ENCODE results near the gene NOC2L. TPM values are rescaled to one million over a fixed set of nuclear protein-coding genes. Genes with fewer than 3 reads are reported as not detected.

Gene NOC2L
- total RNA-seq, 1 donor = 76.9 TPM

DNA sequence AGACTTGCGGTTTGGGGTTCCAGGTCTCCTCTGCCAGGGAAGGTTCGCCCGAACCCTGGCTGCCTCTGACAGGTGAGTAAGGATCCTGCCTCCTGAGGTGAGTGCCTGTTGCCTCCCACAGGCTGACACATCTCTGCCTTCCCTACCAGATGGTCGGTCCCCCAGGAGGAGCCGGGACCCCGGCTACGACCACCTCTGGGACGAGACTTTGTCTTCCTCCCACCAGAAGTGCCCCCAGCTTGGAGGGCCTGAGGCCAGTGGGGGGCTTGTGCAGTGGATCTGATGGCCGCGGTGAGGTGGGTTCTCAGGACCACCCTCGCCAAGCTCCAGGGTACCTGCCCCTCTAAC is 15.2 kb upstream of the NOC2L start:
- H3K4me3 ChIP-seq (ENCODE audit: low read depth, low read length) = no peak overlapping the region
- TF ChIP-seq, protein P1, sequence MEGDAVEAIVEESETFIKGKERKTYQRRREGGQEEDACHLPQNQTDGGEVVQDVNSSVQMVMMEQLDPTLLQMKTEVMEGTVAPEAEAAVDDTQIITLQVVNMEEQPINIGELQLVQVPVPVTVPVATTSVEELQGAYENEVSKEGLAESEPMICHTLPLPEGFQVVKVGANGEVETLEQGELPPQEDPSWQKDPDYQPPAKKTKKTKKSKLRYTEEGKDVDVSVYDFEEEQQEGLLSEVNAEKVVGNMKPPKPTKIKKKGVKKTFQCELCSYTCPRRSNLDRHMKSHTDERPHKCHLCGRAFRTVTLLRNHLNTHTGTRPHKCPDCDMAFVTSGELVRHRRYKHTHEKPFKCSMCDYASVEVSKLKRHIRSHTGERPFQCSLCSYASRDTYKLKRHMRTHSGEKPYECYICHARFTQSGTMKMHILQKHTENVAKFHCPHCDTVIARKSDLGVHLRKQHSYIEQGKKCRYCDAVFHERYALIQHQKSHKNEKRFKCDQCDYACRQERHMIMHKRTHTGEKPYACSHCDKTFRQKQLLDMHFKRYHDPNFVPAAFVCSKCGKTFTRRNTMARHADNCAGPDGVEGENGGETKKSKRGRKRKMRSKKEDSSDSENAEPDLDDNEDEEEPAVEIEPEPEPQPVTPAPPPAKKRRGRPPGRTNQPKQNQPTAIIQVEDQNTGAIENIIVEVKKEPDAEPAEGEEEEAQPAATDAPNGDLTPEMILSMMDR (IDR thresholded peaks at IDR 0.05; ENCODE audit: insufficient read depth, low read depth, low read length) = no peak
- DNase-seq (ENCODE audit: low read depth) = no peak

DNA sequence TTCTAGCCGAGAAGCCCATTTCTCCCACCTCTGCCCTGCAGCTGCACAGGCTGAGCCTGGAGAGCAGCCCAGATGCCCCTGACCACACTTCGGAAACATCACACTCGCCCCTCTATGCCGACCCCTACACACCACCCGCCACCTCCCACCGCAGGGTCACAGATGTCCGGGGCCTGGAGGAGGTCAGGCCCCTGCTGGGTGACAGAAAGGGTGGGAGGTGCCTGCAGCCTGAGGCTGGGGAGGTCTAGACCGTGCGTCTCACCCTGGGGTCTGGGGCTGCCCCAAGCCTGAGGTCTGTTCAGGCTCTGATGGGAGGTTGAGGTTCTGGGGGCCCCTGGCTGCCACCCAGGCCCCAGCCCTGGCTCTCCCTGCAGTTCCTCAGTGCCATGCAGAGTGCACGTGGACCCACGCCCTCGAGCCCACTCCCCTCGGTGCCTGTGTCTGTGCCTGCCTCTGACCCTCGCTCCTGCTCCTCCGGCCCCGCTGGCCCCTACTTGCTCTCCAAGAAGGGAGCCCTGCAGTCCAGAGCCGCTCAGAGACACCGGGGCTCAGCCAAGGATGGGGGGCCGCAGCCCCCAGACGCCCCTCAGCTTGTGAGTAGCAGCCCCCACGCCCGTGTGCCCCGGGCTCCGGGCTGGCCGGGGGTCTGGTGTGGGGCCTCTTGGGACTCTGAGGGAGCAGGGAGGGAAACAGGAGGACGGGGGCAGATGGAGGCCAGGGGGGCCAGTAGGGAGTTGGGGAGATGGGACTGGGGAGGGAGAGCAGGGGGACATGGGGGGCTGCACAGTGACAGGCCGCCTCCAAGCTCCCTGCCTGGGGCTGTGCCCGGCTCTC is 14.6 kb upstream of the NOC2L start:
- no peak for DNase-seq (ENCODE audit: low read depth)
- no peak overlapping the region for H3K4me3 ChIP-seq (ENCODE audit: low read depth, low read length)
- TF ChIP-seq, protein P1 (IDR thresholded peaks at IDR 0.05; ENCODE audit: insufficient read depth, low read depth, low read length) = no peak

DNA sequence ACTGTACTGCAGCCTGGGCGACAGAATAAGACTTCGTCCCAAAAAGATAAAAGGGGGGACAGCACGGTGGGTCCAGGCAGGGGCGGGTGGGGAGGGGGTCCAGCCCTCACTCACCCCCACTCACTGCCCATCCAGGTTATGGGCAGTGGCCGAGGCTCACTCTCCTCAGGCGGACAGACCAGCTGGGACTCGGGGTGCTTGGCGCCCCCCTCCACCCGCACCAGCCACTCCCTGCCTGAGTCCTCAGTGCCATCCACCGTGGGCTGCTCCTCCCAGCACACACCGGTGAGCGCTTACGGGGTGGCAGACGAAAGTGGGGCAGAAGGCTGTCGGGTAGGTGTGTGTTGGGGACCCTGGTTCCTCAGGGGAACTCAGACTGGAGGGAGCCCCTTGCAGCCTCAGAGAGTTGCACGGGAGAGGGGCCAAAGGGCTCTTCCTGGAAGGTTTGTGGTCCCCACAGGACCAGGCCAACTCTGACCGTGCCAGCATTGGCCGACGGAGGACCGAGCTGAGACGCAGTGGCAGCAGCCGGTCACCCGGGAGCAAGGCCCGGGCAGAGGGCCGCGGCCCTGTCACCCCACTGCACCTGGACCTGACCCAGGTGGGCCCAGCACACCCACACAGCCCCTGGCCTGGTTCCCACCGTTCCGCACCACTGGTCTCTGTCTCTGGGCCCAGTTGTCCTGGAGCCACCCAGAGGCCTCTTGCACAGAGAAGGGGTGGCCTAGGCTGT is 13.8 kb upstream of the NOC2L start:
- TF ChIP-seq, protein P1 (IDR thresholded peaks at IDR 0.05; ENCODE audit: insufficient read depth, low read depth, low read length) = no peak
- H3K4me3 ChIP-seq (ENCODE audit: low read depth, low read length) = no peak overlapping the region
- no peak for DNase-seq (ENCODE audit: low read depth)

DNA sequence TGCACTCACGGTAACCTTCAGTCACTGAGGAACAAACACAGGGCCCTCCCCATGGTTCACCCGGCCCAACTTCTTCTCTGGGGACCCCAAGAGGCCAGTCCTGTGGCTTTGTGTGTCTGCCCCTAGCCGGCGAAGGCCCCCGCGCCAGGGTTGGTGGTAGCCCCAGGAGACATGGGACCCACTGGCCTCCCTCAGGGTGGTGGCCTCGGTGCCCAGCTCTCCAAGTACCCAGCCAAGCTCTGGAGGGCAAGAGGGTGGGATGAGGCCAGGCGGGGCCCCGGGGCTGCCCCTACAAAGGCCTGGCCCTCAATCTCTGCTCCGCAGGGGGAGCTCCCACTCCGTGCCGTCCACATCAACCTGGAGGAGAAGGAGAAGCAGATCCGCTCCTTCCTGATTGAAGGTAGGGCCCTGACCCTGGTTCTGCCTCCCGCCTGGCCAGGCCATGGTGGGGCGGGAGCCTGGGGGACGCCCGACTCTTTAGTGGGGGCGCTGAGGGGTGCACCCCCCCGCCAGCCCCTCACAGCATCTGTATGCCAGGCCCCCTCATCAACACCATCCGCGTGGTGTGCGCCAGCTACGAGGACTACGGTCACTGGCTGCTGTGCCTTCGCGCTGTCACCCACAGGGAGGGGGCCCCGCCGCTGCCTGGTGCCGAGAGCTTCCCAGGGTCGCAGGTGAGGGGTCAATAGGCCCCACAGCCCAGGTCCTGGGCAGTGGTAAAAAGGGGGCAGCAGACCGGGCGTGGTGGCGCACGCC is 12.9 kb upstream of the NOC2L start:
- H3K4me3 ChIP-seq (ENCODE audit: low read depth, low read length) = no peak overlapping the region
- TF ChIP-seq, protein P1 (IDR thresholded peaks at IDR 0.05; ENCODE audit: insufficient read depth, low read depth, low read length) = no peak
- DNase-seq (ENCODE audit: low read depth) = no peak

DNA sequence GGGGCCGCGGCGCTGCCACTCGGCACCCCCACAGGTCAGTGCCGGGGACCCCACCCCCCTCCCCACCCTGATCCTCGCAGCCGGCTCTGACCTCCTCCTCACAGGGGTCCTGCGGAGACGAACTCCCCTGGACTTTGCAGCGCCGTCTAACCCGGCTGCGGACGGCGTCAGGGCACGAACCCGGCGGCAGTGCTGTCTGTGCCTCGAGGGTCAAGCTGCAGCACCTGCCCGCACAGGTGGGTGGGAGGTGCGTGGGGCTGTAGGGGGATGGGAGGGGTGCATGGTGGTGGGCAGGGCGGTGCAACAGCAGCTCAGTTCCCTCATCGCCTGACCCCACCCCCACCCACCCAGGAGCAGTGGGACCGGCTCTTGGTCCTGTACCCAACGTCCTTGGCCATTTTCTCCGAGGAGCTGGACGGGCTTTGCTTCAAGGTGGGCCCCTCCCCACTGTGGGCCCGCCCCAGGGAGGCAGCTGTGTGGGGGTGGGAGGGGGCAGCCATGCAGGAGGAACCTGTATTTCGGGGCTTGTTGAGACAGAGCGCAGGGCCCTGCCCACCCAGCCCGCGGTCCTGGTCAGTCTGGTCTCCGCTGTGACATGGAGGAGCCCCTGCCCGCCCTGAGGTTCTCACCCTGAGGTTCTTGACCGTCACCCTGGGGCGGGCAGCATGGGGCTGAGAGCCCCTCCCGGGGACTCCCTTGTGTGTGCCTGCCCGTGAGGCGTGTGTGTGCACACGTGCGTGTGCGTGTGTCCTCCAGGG is 12.1 kb upstream of the NOC2L start:
- no peak overlapping the region for H3K4me3 ChIP-seq (ENCODE audit: low read depth, low read length)
- TF ChIP-seq, protein P1 (IDR thresholded peaks at IDR 0.05; ENCODE audit: insufficient read depth, low read depth, low read length) = no peak
- no peak for DNase-seq (ENCODE audit: low read depth)

Measured in fibroblast of villous mesenchyme (primary cell).